ENCODE results near the gene SAMHD1. TPM values are rescaled to one million over a fixed set of nuclear protein-coding genes. Genes with fewer than 3 reads are reported as not detected.
A peak's percentile ranks its signal among the peaks of the same experiment; 100 is the strongest.

The SAMHD1 gene
- total and polyA plus RNA-seq, 2 of the 13 experiments (the other 11 are each of a cell fraction or from before 2014, with no cell fraction given): 16.9 to 43.5 TPM

- TF ChIP-seq ETS1 (CRISPR knock-in tag; IDR thresholded peaks at IDR 0.05) (no peak), KMT2B (CRISPR knock-in tag; IDR thresholded peaks at IDR 0.05) (peak; percentile 48; the same call in 1 of the 2 replicates), CENPX (CRISPR knock-in tag; IDR thresholded peaks at IDR 0.05) (no peak), KLF6 (CRISPR knock-in tag; IDR thresholded peaks at IDR 0.05) (no peak), AKAP8 (CRISPR knock-in tag; IDR thresholded peaks at IDR 0.05) (0 out of 2 replicates have a peak, but pooled peaks have one; percentile 34), ZNF546 (CRISPR knock-in tag; conservative IDR thresholded peaks at IDR 0.05) (no peak), MAFF (IDR thresholded peaks at IDR 0.05; ENCODE audit: low read depth, low read length) (no peak), FUBP1 (CRISPR knock-in tag; IDR thresholded peaks at IDR 0.05; ENCODE audit: borderline replicate concordance) (0 out of 2 replicates have a peak, but pooled peaks have one; percentile 57), ZNF335 (CRISPR knock-in tag; IDR thresholded peaks at IDR 0.05) (no peak), ZNF652 (CRISPR knock-in tag; IDR thresholded peaks at IDR 0.05; ENCODE audit: borderline replicate concordance, low read depth) (no peak), ZIK1 (CRISPR knock-in tag; IDR thresholded peaks at IDR 0.05; ENCODE audit: borderline replicate concordance, low read depth) (no peak), TEAD3 (CRISPR knock-in tag; optimal IDR thresholded peaks at IDR 0.05; ENCODE audit: borderline replicate concordance) (peak; percentile 95), SMARCC2 (IDR thresholded peaks at IDR 0.05) (no peak), RBAK (CRISPR knock-in tag; IDR thresholded peaks at IDR 0.05) (no peak), ZNF382 (CRISPR knock-in tag; IDR thresholded peaks at IDR 0.05; ENCODE audit: borderline replicate concordance) (no peak), ZNF576 (CRISPR knock-in tag; IDR thresholded peaks at IDR 0.05) (no peak), RAD21 (CRISPR knock-in tag; IDR thresholded peaks at IDR 0.05) (no peak), PAF1 (CRISPR knock-in tag; IDR thresholded peaks at IDR 0.05) (no peak), PRDM10 (CRISPR knock-in tag; IDR thresholded peaks at IDR 0.05; ENCODE audit: low read depth) (no peak), ZNF589 (CRISPR knock-in tag; conservative IDR thresholded peaks at IDR 0.05) (no peak), ZBTB42 (CRISPR knock-in tag; IDR thresholded peaks at IDR 0.05) (0 out of 2 replicates have a peak, but pooled peaks have one; percentile 48), HNF4A (CRISPR knock-in tag; IDR thresholded peaks at IDR 0.05) (peak; percentile 93), NFE2L2 (IDR thresholded peaks at IDR 0.05; ENCODE audit: low read length) (no peak), ZNF333 (CRISPR knock-in tag; IDR thresholded peaks at IDR 0.05; ENCODE audit: borderline replicate concordance) (no peak), ZNF747 (CRISPR knock-in tag; IDR thresholded peaks at IDR 0.05; ENCODE audit: borderline replicate concordance) (no peak)
These were observed 23.8 kb downstream of the SAMHD1 start (continued) for GRCh38 chr20:36927704-36928103.
